Bronchial epithelial cell (primary cell): Measurements from ENCODE around the gene FSTL3. TPM values are rescaled to one million over a fixed set of nuclear protein-coding genes. Genes with fewer than 3 reads are reported as not detected.

Experiments
- DNase-seq: peaks from one replicate; pipeline ENCODE4 v3.0.0-alpha.2; 2010; ENCODE audit warnings: low read depth
- FAIRE-seq: peaks from 2 replicates; lab custom pipeline; 2011; peaks lifted over from hg19 to GRCh38; lab: Jason Lieb, UNC
- H3K27me3 ChIP-seq: 2 replicates; pipeline ENCODE4 v1.5.1; 2011; ENCODE audit warnings: low read length; ENCODE audit not compliant: control insufficient read depth, insufficient read depth
- H3K36me3 ChIP-seq: 2 replicates; pipeline ENCODE4 v1.5.1; 2011; ENCODE audit warnings: low read length; ENCODE audit not compliant: control insufficient read depth, insufficient read depth
- H3K4me3 ChIP-seq: 2 replicates; pipeline ENCODE4 v1.5.1; 2011; ENCODE audit warnings: mild to moderate bottlenecking, low read depth, low read length, control low read depth
- total RNA-seq: library from RNA; depleted of rRNA; stranded (reverse); fragments of >200 nt; gene quantifications from 2 replicates; pipeline ENCODE4 v1.2.1, GENCODE V29; 2014
- TF ChIP-seq, protein P1 (sequence below): IDR thresholded peaks from 2 replicates; pipeline ENCODE4 v1.5.1; 2011; ENCODE audit warnings: mild to moderate bottlenecking, moderate library complexity, low read length, control low read depth, inconsistent platforms; ENCODE audit not compliant: insufficient read depth, severe bottlenecking

FSTL3 gene
- total RNA-seq, 1 donor from 2014 or later = 143 TPM

DNA sequence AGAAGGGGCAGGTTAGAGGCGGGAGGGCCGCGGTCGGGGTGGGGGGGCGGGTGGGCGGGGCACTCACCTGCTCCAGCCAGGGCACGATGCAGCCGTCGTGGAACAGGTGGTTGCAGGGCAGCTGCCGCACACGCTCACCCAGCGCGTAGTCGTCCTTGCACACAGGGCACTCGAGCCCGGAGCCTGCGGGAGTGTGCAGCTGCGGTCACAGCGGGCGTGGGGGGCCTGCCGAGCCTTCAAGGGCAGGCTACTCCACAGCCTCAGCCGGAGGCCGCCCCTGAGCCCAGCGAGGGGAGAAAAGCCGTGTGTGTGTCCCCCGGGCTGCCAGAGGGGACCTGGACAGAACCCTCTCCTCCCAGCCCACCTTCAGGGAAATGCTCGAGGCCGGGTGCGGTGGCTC lies 27.9 kb upstream of the FSTL3 start:
- DNase-seq = no peak
- no peaks in the 10 kb centered on the region for H3K27me3 ChIP-seq
- TF ChIP-seq, protein P1, sequence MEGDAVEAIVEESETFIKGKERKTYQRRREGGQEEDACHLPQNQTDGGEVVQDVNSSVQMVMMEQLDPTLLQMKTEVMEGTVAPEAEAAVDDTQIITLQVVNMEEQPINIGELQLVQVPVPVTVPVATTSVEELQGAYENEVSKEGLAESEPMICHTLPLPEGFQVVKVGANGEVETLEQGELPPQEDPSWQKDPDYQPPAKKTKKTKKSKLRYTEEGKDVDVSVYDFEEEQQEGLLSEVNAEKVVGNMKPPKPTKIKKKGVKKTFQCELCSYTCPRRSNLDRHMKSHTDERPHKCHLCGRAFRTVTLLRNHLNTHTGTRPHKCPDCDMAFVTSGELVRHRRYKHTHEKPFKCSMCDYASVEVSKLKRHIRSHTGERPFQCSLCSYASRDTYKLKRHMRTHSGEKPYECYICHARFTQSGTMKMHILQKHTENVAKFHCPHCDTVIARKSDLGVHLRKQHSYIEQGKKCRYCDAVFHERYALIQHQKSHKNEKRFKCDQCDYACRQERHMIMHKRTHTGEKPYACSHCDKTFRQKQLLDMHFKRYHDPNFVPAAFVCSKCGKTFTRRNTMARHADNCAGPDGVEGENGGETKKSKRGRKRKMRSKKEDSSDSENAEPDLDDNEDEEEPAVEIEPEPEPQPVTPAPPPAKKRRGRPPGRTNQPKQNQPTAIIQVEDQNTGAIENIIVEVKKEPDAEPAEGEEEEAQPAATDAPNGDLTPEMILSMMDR = no peak
- H3K36me3 ChIP-seq = peaks cover 26% of the 10 kb centered on the region
- FAIRE-seq = no peak
- no peak overlapping the region for H3K4me3 ChIP-seq

DNA sequence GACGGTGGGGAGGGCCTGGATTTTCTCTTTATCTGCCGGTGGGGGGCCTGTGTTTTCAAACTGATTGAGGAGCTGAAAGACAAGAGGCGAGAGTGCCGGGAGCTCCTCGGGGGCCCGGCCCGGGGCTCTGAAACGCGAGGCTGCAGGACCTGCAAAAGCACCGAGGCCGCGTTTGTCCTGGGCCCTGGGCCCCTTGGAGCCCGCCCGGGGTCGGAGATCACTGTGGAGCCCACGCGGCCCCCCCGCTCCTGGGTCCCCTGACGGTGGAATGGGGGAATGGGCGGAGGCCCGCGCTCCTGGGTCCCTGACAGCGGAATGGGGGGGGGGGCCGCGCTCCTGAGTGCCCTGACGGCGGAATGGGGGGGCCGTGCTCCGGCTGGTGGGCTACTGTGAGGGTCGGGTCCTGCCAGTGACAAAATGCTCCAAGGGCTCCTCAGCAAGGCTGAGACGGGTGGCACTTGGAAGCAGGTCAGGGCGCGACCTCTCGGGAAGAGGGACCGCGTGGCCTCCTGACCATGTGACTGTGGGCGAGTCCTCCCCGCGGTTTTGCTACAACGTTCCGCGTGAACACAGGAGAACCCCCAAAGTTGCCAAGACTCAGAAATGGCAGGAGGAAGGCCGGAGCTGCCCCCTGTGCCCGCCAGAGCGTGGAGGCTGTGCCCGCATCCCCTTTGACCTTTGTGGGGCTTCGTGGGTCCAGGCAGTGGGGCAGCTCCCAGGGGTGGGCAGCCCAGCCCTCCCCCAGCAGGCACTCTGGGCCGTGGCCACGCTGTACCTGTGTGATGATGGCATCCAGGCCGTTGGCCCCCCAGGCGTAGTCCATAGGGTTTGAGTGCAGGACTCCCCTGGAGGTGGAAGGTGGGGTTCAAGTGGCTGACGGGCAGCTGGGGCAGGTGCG lies 27.0 kb upstream of the FSTL3 start:
- Histone ChIP-seq H3K36me3 (peaks cover 34% of the 10 kb centered on the region), H3K27me3 (no peaks in the 10 kb centered on the region), H3K4me3 (no peak overlapping the region)
- DNase-seq (no peak), FAIRE-seq (no peak)
- TF ChIP-seq, protein P1 = no peak

DNA sequence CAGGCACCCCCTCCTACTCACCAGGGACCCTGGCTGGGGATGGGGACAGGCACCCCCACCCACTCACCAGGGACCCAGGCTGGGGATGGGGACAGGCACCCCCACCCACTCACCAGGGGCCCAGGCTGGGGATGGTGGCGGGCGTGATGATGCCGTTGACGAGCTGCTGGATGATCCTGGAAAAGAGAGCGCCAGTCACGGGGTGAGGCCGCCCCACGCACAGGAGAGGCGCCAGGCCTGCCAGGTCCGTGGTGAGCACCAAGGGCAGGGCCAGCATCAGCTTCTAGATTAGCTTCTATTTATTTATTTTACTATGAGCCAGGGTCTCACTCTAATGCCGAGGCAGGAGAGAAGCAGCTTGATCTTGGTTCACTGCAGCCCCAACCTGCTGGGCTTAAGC lies 26.1 kb upstream of the FSTL3 start:
- Histone ChIP-seq H3K27me3 (no peaks in the 10 kb centered on the region), H3K36me3 (peaks cover 35% of the 10 kb centered on the region)
- FAIRE-seq = no peak

DNA sequence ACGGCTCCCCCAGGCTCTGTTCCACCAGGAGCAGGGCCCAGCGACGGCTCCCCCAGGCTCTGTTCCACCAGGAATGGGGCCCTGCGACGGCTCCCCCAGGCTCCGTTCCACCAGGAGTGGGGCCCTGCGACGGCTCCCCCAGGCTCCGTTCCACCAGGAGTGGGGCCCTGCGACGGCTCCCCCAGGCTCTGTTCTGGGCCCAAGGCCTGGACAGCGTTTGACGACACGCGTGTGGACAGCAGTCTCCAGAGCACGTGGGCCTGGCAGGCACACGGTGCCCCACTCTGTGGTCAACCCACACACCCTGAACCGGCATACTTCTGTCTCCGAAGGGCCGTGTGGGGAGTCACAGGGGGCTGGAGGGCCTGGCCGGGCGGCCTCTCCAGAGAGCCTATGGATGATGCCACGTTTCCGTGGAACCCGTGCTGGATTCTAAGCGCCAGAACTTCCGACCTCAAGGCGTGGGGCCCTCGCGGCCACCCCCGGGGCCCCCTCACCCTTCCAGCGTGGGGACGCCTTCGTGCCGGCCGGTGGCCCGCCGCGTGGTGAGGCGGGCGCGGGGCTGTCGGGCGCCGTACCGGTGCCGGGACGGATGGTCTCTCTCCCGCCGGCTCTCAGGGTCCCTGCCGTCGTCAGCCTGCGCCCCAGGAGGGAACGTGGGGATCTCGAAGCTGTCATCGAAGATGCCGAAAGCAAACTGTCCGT lies 24.9 kb upstream of the FSTL3 start:
- DNase-seq (no peak), FAIRE-seq (no peak)
- peaks cover 36% of the 10 kb centered on the region for H3K36me3 ChIP-seq
- H3K27me3 ChIP-seq = no peaks in the 10 kb centered on the region
- TF ChIP-seq, protein P1 = no peak
- H3K4me3 ChIP-seq = no peak overlapping the region

More for the DNA sequence above, 26.1 kb upstream of the FSTL3 start:
- TF ChIP-seq, protein P1 = no peak
- DNase-seq = no peak
- H3K4me3 ChIP-seq = no peak overlapping the region

DNA sequence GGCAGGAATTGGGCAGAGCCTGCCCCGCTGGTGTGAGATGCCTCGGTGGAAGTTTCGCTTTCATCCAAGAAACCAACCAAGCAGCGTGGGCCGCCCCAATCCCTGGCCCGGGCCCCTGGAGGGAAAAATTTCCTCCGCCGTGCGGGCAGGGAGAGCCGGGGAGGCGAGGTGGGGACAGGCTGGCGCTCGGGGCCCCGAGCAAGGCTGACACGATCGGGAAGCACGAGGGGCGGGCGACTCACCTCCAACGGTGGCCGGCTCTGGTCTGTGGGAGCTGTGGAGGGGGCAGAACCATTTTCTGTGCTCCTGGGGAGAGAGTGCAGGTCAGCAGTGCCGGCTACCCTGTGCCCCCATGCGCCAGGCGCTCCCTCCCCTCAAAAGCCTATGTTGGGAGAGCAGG lies 24.2 kb upstream of the FSTL3 start:
- H3K36me3 ChIP-seq = peaks cover 34% of the 10 kb centered on the region
- DNase-seq = no peak
- no peaks in the 10 kb centered on the region for H3K27me3 ChIP-seq
- H3K4me3 ChIP-seq = no peak overlapping the region
- TF ChIP-seq, protein P1 = no peak
- no peak for FAIRE-seq
